ENCODE measurements around the gene KBTBD13.

GRCh38 chr15:65066635-65067316, 9.8 kb upstream of the KBTBD13 start:
- TF ChIP-seq CTCF (IDR thresholded peaks at IDR 0.05) (no peak), POLR2A (IDR thresholded peaks at IDR 0.05) (no peak), POLR2AphosphoS5 (IDR thresholded peaks at IDR 0.05) (no peak), EP300 (IDR thresholded peaks at IDR 0.05) (no peak)
